ENCODE measurements around the gene B4GALT2. TPM values are rescaled to one million over a fixed set of nuclear protein-coding genes. Genes with fewer than 3 reads are reported as not detected.
A peak's percentile ranks its signal among the peaks of the same experiment; 100 is the strongest.

The B4GALT2 gene
- total and polyA plus RNA-seq, 2 donors = 7.3 to 10.3 TPM

- WGBS = 100% methylated on average over 1 of the region's 1 CpG
- Histone ChIP-seq H3K36me3 (ENCODE audit: control insufficient read depth in 2 of 2, insufficient read depth in 2 of 2, low read length in 1 of 2) (peaks cover under 1 to 2% of the 10 kb centered on the region in 2 donors), H3K4me1 (ENCODE audit: control insufficient read depth in 2 of 2, insufficient read depth in 2 of 2, low read length in 2 of 2) (peaks cover 19 to 24% of the 10 kb centered on the region in 2 donors), H3K27me3 (ENCODE audit: control insufficient read depth in 2 of 2, insufficient read depth in 1 of 2, low read length in 1 of 2) (no peaks in the 10 kb centered on the region), H3K27ac (ENCODE audit: low read depth in 1 of 2, low read length in 1 of 2) (no peak overlapping the region), H3K4me3 (ENCODE audit: low read length in 2 of 2) (no peak overlapping the region), H3K9me3 (ENCODE audit: control insufficient read depth in 2 of 2, insufficient read depth in 1 of 2, low read length in 1 of 2) (peaks cover 0 to 5% of the 10 kb centered on the region in 2 donors)
- no peak for DNase-seq (ENCODE audit: low read depth in 6 of 9, low spot score in 9 of 9)
These were observed 34.1 kb upstream of the B4GALT2 start for GRCh38 chr1:43944860-43945259.

GRCh38 chr1:43945674-43946235 is 33.3 kb upstream of the B4GALT2 start:
- H3K4me3 ChIP-seq (ENCODE audit: low read length in 2 of 2) = peak overlapping the region; percentile 70 to 97
- peaks cover 4% of the 10 kb centered on the region in 2 donors for H3K36me3 ChIP-seq (ENCODE audit: control insufficient read depth in 2 of 2, insufficient read depth in 2 of 2, low read length in 1 of 2)
- no peaks in the 10 kb centered on the region for H3K27me3 ChIP-seq (ENCODE audit: control insufficient read depth in 2 of 2, insufficient read depth in 1 of 2, low read length in 1 of 2)
- peaks cover 19 to 24% of the 10 kb centered on the region in 2 donors for H3K4me1 ChIP-seq (ENCODE audit: control insufficient read depth in 2 of 2, insufficient read depth in 2 of 2, low read length in 2 of 2)
- H3K9me3 ChIP-seq (ENCODE audit: control insufficient read depth in 2 of 2, insufficient read depth in 1 of 2, low read length in 1 of 2) = peaks cover 0 to 5% of the 10 kb centered on the region in 2 donors
- H3K27ac ChIP-seq (ENCODE audit: low read depth in 1 of 2, low read length in 1 of 2) = peak overlapping the region in 1 of 2 donors; percentile 63
- WGBS = 12% methylated on average over 3 of the region's 3 CpGs
- DNase-seq (ENCODE audit: low read depth in 6 of 9, low spot score in 9 of 9) = no peak

GRCh38 chr1:43946236-43947060 is 32.6 kb upstream of the B4GALT2 start, which contains the start of gene IPO13:
IPO13 (plus strand) TSS chr1:43946950; CDS start chr1:43947601, 651 bp downstream.
- Histone ChIP-seq H3K4me1 (ENCODE audit: control insufficient read depth in 2 of 2, insufficient read depth in 2 of 2, low read length in 2 of 2) (peaks cover 19 to 24% of the 10 kb centered on the region in 2 donors), H3K9me3 (ENCODE audit: control insufficient read depth in 2 of 2, insufficient read depth in 1 of 2, low read length in 1 of 2) (peaks cover 0 to 5% of the 10 kb centered on the region in 2 donors)

GRCh38 chr1:43947061-43947873 is 31.7 kb upstream of the B4GALT2 start:
- WGBS = 17% methylated on average over 27 of the region's 27 CpGs
- DNase-seq (ENCODE audit: low read depth in 6 of 9, low spot score in 9 of 9) = no peak
- H3K9me3 ChIP-seq (ENCODE audit: control insufficient read depth in 2 of 2, insufficient read depth in 1 of 2, low read length in 1 of 2) = peaks cover 0 to 5% of the 10 kb centered on the region in 2 donors
- H3K4me3 ChIP-seq (ENCODE audit: low read length in 2 of 2) = peak overlapping the region; percentile 70 to 97
- H3K36me3 ChIP-seq (ENCODE audit: control insufficient read depth in 2 of 2, insufficient read depth in 2 of 2, low read length in 1 of 2) = peaks cover 4 to 6% of the 10 kb centered on the region in 2 donors
- H3K27me3 ChIP-seq (ENCODE audit: control insufficient read depth in 2 of 2, insufficient read depth in 1 of 2, low read length in 1 of 2) = no peaks in the 10 kb centered on the region
- peak overlapping the region in 1 of 2 donors; percentile 97 for H3K27ac ChIP-seq (ENCODE audit: low read depth in 1 of 2, low read length in 1 of 2)
- H3K4me1 ChIP-seq (ENCODE audit: control insufficient read depth in 2 of 2, insufficient read depth in 2 of 2, low read length in 2 of 2) = peaks cover 19 to 24% of the 10 kb centered on the region in 2 donors

More at GRCh38 chr1:43946236-43947060, 32.6 kb upstream of the B4GALT2 start, which contains the start of gene IPO13:
- Histone ChIP-seq H3K4me3 (ENCODE audit: low read length in 2 of 2) (peak within 1 kb of the TSS; percentile 70 to 97), H3K36me3 (ENCODE audit: control insufficient read depth in 2 of 2, insufficient read depth in 2 of 2, low read length in 1 of 2) (peaks cover 4% of the 10 kb centered on the region in 2 donors), H3K27me3 (ENCODE audit: control insufficient read depth in 2 of 2, insufficient read depth in 1 of 2, low read length in 1 of 2) (no peaks in the 10 kb centered on the region), H3K27ac (ENCODE audit: low read depth in 1 of 2, low read length in 1 of 2) (peak within 1 kb of the TSS; percentile 90 to 97)
- DNase-seq (ENCODE audit: low read depth in 6 of 9, low spot score in 9 of 9) = peak; percentile 90 to 97 (median 93)
- WGBS = under 1% methylated on average over 74 of the region's 74 CpGs

- peaks cover 19 to 24% of the 10 kb centered on the region in 2 donors for H3K4me1 ChIP-seq (ENCODE audit: control insufficient read depth in 2 of 2, insufficient read depth in 2 of 2, low read length in 2 of 2)
- H3K27me3 ChIP-seq (ENCODE audit: control insufficient read depth in 2 of 2, insufficient read depth in 1 of 2, low read length in 1 of 2) = no peaks in the 10 kb centered on the region
- H3K27ac ChIP-seq (ENCODE audit: low read depth in 1 of 2, low read length in 1 of 2) = no peak overlapping the region
- H3K36me3 ChIP-seq (ENCODE audit: control insufficient read depth in 2 of 2, insufficient read depth in 2 of 2, low read length in 1 of 2) = peaks cover 4 to 6% of the 10 kb centered on the region in 2 donors
- DNase-seq (ENCODE audit: low read depth in 6 of 9, low spot score in 9 of 9) = no peak
- peaks cover 0 to 5% of the 10 kb centered on the region in 2 donors for H3K9me3 ChIP-seq (ENCODE audit: control insufficient read depth in 2 of 2, insufficient read depth in 1 of 2, low read length in 1 of 2)
- peak overlapping the region in 1 of 2 donors; percentile 97 for H3K4me3 ChIP-seq (ENCODE audit: low read length in 2 of 2)
- 91% methylated on average over 3 of the region's 3 CpGs for WGBS
These were observed 31.1 kb upstream of the B4GALT2 start for GRCh38 chr1:43947874-43948437.

GRCh38 chr1:43949678-43950077 is 29.3 kb upstream of the B4GALT2 start:
- Histone ChIP-seq H3K9me3 (ENCODE audit: control insufficient read depth in 2 of 2, insufficient read depth in 1 of 2, low read length in 1 of 2) (peaks cover 0 to 5% of the 10 kb centered on the region in 2 donors), H3K36me3 (ENCODE audit: control insufficient read depth in 2 of 2, insufficient read depth in 2 of 2, low read length in 1 of 2) (peaks cover 4 to 6% of the 10 kb centered on the region in 2 donors), H3K27ac (ENCODE audit: low read depth in 1 of 2, low read length in 1 of 2) (no peak overlapping the region), H3K4me1 (ENCODE audit: control insufficient read depth in 2 of 2, insufficient read depth in 2 of 2, low read length in 2 of 2) (peaks cover 19 to 24% of the 10 kb centered on the region in 2 donors), H3K4me3 (ENCODE audit: low read length in 2 of 2) (no peak overlapping the region), H3K27me3 (ENCODE audit: control insufficient read depth in 2 of 2, insufficient read depth in 1 of 2, low read length in 1 of 2) (no peaks in the 10 kb centered on the region)
- WGBS = 93% methylated on average over 13 of the region's 13 CpGs
- DNase-seq (ENCODE audit: low read depth in 6 of 9, low spot score in 9 of 9) = no peak

GRCh38 chr1:43951021-43951985 is 27.7 kb upstream of the B4GALT2 start:
- peaks cover 11 to 16% of the 10 kb centered on the region in 2 donors for H3K4me1 ChIP-seq (ENCODE audit: control insufficient read depth in 2 of 2, insufficient read depth in 2 of 2, low read length in 2 of 2)
- no peak overlapping the region for H3K4me3 ChIP-seq (ENCODE audit: low read length in 2 of 2)
- no peaks in the 10 kb centered on the region for H3K27me3 ChIP-seq (ENCODE audit: control insufficient read depth in 2 of 2, insufficient read depth in 1 of 2, low read length in 1 of 2)
- no peak for DNase-seq (ENCODE audit: low read depth in 6 of 9, low spot score in 9 of 9)
- no peak overlapping the region for H3K27ac ChIP-seq (ENCODE audit: low read depth in 1 of 2, low read length in 1 of 2)
- H3K9me3 ChIP-seq (ENCODE audit: control insufficient read depth in 2 of 2, insufficient read depth in 1 of 2, low read length in 1 of 2) = peaks cover 0 to 5% of the 10 kb centered on the region in 2 donors
- H3K36me3 ChIP-seq (ENCODE audit: control insufficient read depth in 2 of 2, insufficient read depth in 2 of 2, low read length in 1 of 2) = peaks cover 4 to 6% of the 10 kb centered on the region in 2 donors
- 98% methylated on average over 4 of the region's 4 CpGs for WGBS
